ENCODE data around the gene MICU1. TPM values are rescaled to one million over a fixed set of nuclear protein-coding genes. Genes with fewer than 3 reads are reported as not detected.
A peak's percentile ranks its signal among the peaks of the same experiment; 100 is the strongest.

MICU1 gene
- total and polyA plus RNA-seq, 2 of the 13 experiments (the other 11 are each of a cell fraction or from before 2014, with no cell fraction given): 32.5 to 56.1 TPM

GRCh38 chr10:72642318-72642717 is 16.4 kb upstream of the MICU1 start (continued):
- no peak for TF ChIP-seq PRDM4 (CRISPR knock-in tag; IDR thresholded peaks at IDR 0.05; ENCODE audit: borderline replicate concordance)
- TF ChIP-seq RXRA (CRISPR knock-in tag; IDR thresholded peaks at IDR 0.05): no peak
- no peak for TF ChIP-seq KLF16 (CRISPR knock-in tag; IDR thresholded peaks at IDR 0.05)

- no TSS peak for BruUV-seq (replicated peaks)
- peak overlapping the region; percentile 36; the same call in 1 of the 2 replicates for H3K4me2 ChIP-seq (ENCODE audit: low read depth, low read length)
- no peaks in the 10 kb centered on the region for H3K36me3 ChIP-seq (replicated peaks in 1 of 2; ENCODE audit: control insufficient read depth in 1 of 2, insufficient read depth in 2 of 2, low read length in 2 of 2)
- intact Hi-C loops (cut with micrococcal nuclease; ENCODE audit: unreplicated experiment) (no loop called here), in situ Hi-C loops (cut with HindIII; ENCODE audit: extremely low pct_ligation_motif_present, low pct_unique_long_range_greater_than_20kb) (no loop called here)
- peak overlapping the region; percentile 35 for H2AFZ ChIP-seq (ENCODE audit: low read length)
- ChIA-PET POLR2A (no interaction called here), CTCF (ENCODE audit: low intra/inter-chr PET ratio, low total read pairs) (no interaction called here)
- H3K9me3 ChIP-seq (ENCODE audit: low read length): no peaks in the 10 kb centered on the region
- H4K20me1 ChIP-seq (ENCODE audit: insufficient read depth, low read length): no peaks in the 10 kb centered on the region
- H3K79me2 ChIP-seq (ENCODE audit: insufficient read depth, low read length): no peaks in the 10 kb centered on the region
- no peaks in the 10 kb centered on the region for H3K27me3 ChIP-seq (ENCODE audit: control insufficient read depth in 1 of 2, insufficient read depth in 2 of 2, low read length in 2 of 2)
- H3K27ac ChIP-seq (ENCODE audit: extremely low read length, insufficient read depth, low read length): peak overlapping the region; percentile 28
- peak overlapping the region in 1 of 3 experiments; percentile 4; a peak in 1 of 6 replicates for H3K4me3 ChIP-seq (replicated peaks in 1 of 3; ENCODE audit: insufficient read depth in 1 of 3, low read depth in 2 of 3, low read length in 3 of 3)
- WGBS (ENCODE audit: low lambda C conversion rate): 60% methylated on average over 5 of the region's 5 CpGs
- FAIRE-seq (no peak), ATAC-seq (no peak), DNase-seq (ENCODE audit: low spot score) (no peak)
- H3K9ac ChIP-seq (ENCODE audit: insufficient read depth, low read depth, low read length): peak overlapping the region; percentile 48
- peaks cover 35% of the 10 kb centered on the region for H3K4me1 ChIP-seq (ENCODE audit: insufficient read depth, low read length)
- no peak for TF ChIP-seq ZHX1 (CRISPR knock-in tag; IDR thresholded peaks at IDR 0.05; ENCODE audit: low read depth)
- no peak for TF ChIP-seq ZBTB1 (CRISPR knock-in tag; IDR thresholded peaks at IDR 0.05; ENCODE audit: borderline replicate concordance)
- TF ChIP-seq PRPF4 (IDR thresholded peaks at IDR 0.05; ENCODE audit: low read depth, low read length, poor library complexity, severe bottlenecking): no peak
- no peak for TF ChIP-seq KAT2B (IDR thresholded peaks at IDR 0.05; ENCODE audit: borderline replicate concordance, low read depth, low read length)
- TF ChIP-seq ZNF556 (CRISPR knock-in tag; IDR thresholded peaks at IDR 0.05; ENCODE audit: borderline replicate concordance): no peak
- no peak for TF ChIP-seq SNAPC5 (CRISPR knock-in tag; IDR thresholded peaks at IDR 0.05; ENCODE audit: borderline replicate concordance)
- no peak for TF ChIP-seq TFAP4 (IDR thresholded peaks at IDR 0.05; ENCODE audit: borderline replicate concordance, low read depth)
- no peak for TF ChIP-seq NFAT5 (CRISPR knock-in tag; IDR thresholded peaks at IDR 0.05)
Measured at GRCh38 chr10:72639441-72639873, 13.6 kb upstream of the MICU1 start.

All from HepG2 (cell line).